Measurements from ENCODE around the gene MEGF6. TPM values are rescaled to one million over a fixed set of nuclear protein-coding genes. Genes with fewer than 3 reads are reported as not detected.

MEGF6 gene
- total RNA-seq, 1 donor from 2014 or later, result 198 TPM

GRCh38 chr1:3541465-3541864, 69.8 kb downstream of the MEGF6 start:
- H3K4me1 Mint-ChIP-seq (ENCODE audit: unreplicated experiment), result no peaks in the 10 kb centered on the region

GRCh38 chr1:3540876-3541275, 70.4 kb downstream of the MEGF6 start:
- Mint-ChIP-seq H3K36me3 (ENCODE audit: low read depth, unreplicated experiment) (peaks cover 8% of the 10 kb centered on the region), H3K4me1 (ENCODE audit: unreplicated experiment) (no peaks in the 10 kb centered on the region), H3K27me3 (ENCODE audit: unreplicated experiment) (peaks cover 4% of the 10 kb centered on the region), H3K9me3 (ENCODE audit: unreplicated experiment) (no peaks in the 10 kb centered on the region), H3K27ac (ENCODE audit: unreplicated experiment) (no peak overlapping the region), H3K4me3 (ENCODE audit: unreplicated experiment) (no peak overlapping the region)
- no peak for TF ChIP-seq CTCF (IDR thresholded peaks at IDR 0.05; ENCODE audit: unreplicated experiment)
- DNase-seq (ENCODE audit: low spot score), result no peak

More at GRCh38 chr1:3541465-3541864, 69.8 kb downstream of the MEGF6 start:
- Mint-ChIP-seq H3K36me3 (ENCODE audit: low read depth, unreplicated experiment) (peaks cover 8% of the 10 kb centered on the region), H3K27ac (ENCODE audit: unreplicated experiment) (no peak overlapping the region), H3K9me3 (ENCODE audit: unreplicated experiment) (no peaks in the 10 kb centered on the region), H3K27me3 (ENCODE audit: unreplicated experiment) (peaks cover 4% of the 10 kb centered on the region), H3K4me3 (ENCODE audit: unreplicated experiment) (no peak overlapping the region)
- DNase-seq (ENCODE audit: low spot score), result no peak
- no peak for TF ChIP-seq CTCF (IDR thresholded peaks at IDR 0.05; ENCODE audit: unreplicated experiment)

- no peak for TF ChIP-seq CTCF (IDR thresholded peaks at IDR 0.05; ENCODE audit: unreplicated experiment)
- H3K4me3 Mint-ChIP-seq (ENCODE audit: unreplicated experiment), result no peak overlapping the region
- DNase-seq (ENCODE audit: low spot score), result no peak
- H3K4me1 Mint-ChIP-seq (ENCODE audit: unreplicated experiment), result no peaks in the 10 kb centered on the region
- no peaks in the 10 kb centered on the region for H3K9me3 Mint-ChIP-seq (ENCODE audit: unreplicated experiment)
- peaks cover 7% of the 10 kb centered on the region for H3K27me3 Mint-ChIP-seq (ENCODE audit: unreplicated experiment)
- no peak overlapping the region for H3K27ac Mint-ChIP-seq (ENCODE audit: unreplicated experiment)
- H3K36me3 Mint-ChIP-seq (ENCODE audit: low read depth, unreplicated experiment), result peaks cover 8% of the 10 kb centered on the region
Observed at GRCh38 chr1:3539707-3540425, 71.4 kb downstream of the MEGF6 start.

GRCh38 chr1:3537359-3537758, 73.9 kb downstream of the MEGF6 start:
- no peak for DNase-seq (ENCODE audit: low spot score)
- peaks cover 8% of the 10 kb centered on the region for H3K36me3 Mint-ChIP-seq (ENCODE audit: low read depth, unreplicated experiment)
- no peak for TF ChIP-seq CTCF (IDR thresholded peaks at IDR 0.05; ENCODE audit: unreplicated experiment)
- H3K4me3 Mint-ChIP-seq (ENCODE audit: unreplicated experiment), result no peak overlapping the region
- H3K27ac Mint-ChIP-seq (ENCODE audit: unreplicated experiment), result no peak overlapping the region
- H3K27me3 Mint-ChIP-seq (ENCODE audit: unreplicated experiment), result peaks cover 13% of the 10 kb centered on the region
- H3K4me1 Mint-ChIP-seq (ENCODE audit: unreplicated experiment), result no peaks in the 10 kb centered on the region
- H3K9me3 Mint-ChIP-seq (ENCODE audit: unreplicated experiment), result no peaks in the 10 kb centered on the region

- Mint-ChIP-seq H3K4me3 (ENCODE audit: unreplicated experiment) (no peak overlapping the region), H3K27ac (ENCODE audit: unreplicated experiment) (no peak overlapping the region), H3K36me3 (ENCODE audit: low read depth, unreplicated experiment) (peaks cover 8% of the 10 kb centered on the region)
Observed at GRCh38 chr1:3536420-3537195, 74.7 kb downstream of the MEGF6 start.

More at GRCh38 chr1:3536420-3537195, 74.7 kb downstream of the MEGF6 start:
- peaks cover 13% of the 10 kb centered on the region for H3K27me3 Mint-ChIP-seq (ENCODE audit: unreplicated experiment)
- DNase-seq (ENCODE audit: low spot score), result no peak
- no peaks in the 10 kb centered on the region for H3K4me1 Mint-ChIP-seq (ENCODE audit: unreplicated experiment)
- no peak for TF ChIP-seq CTCF (IDR thresholded peaks at IDR 0.05; ENCODE audit: unreplicated experiment)
- H3K9me3 Mint-ChIP-seq (ENCODE audit: unreplicated experiment), result no peaks in the 10 kb centered on the region

Measured in endothelial cell (in vitro differentiated cells).